NK-92 (cell line): ENCODE results near the gene MRPL49.
"Not testable (repeated sequence)": the region's sequence is repeated elsewhere in the genome, so short reads cannot be mapped to it uniquely, and the experiment has no call there.

Experiments used
- DNase-seq: peaks from one replicate; lab custom pipeline; 2025; ENCODE audit not compliant: unreplicated experiment; lab: John Stamatoyannopoulos, UW

Gene MRPL49

GRCh38 chr11:65132238-65132987, 10.3 kb downstream of the MRPL49 start:
- DNase-seq = no peak

GRCh38 chr11:65132988-65133700, 11.0 kb downstream of the MRPL49 start:
- no peak for DNase-seq

GRCh38 chr11:65133724-65134123, 11.6 kb downstream of the MRPL49 start:
- DNase-seq = no peak

- peak; percentile 34 for DNase-seq
These were observed 12.3 kb downstream of the MRPL49 start, which contains the start of gene SYVN1 for GRCh38 chr11:65134240-65134951. Gene SYVN1, minus strand, starts transcription at chr11:65134519. Its CDS starts 918 bp downstream, at chr11:65133601.

GRCh38 chr11:65134952-65135632, 13.0 kb downstream of the MRPL49 start:
- peak; percentile 65 for DNase-seq

GRCh38 chr11:65135633-65136145, 13.6 kb downstream of the MRPL49 start:
- DNase-seq = no peak

GRCh38 chr11:65136515-65137096, 14.5 kb downstream of the MRPL49 start:
- no peak for DNase-seq

- no peak for DNase-seq
These were observed 19.9 kb downstream of the MRPL49 start for GRCh38 chr11:65141896-65142494.

GRCh38 chr11:65147352-65148075, 25.4 kb downstream of the MRPL49 start:
- no peak for DNase-seq

- DNase-seq = no peak
These were observed 26.5 kb downstream of the MRPL49 start for GRCh38 chr11:65148657-65149056.

- not testable (repeated sequence) for DNase-seq
These were observed 28.0 kb downstream of the MRPL49 start for GRCh38 chr11:65150131-65150508.

GRCh38 chr11:65150509-65151299, 28.6 kb downstream of the MRPL49 start:
- no peak for DNase-seq

GRCh38 chr11:65151331-65151899, 29.3 kb downstream of the MRPL49 start:
- no peak for DNase-seq

GRCh38 chr11:65152122-65152521, 30.0 kb downstream of the MRPL49 start:
- DNase-seq = no peak

- no peak for DNase-seq
These were observed 34.1 kb downstream of the MRPL49 start for GRCh38 chr11:65156256-65156655.

GRCh38 chr11:65156926-65157325, 34.8 kb downstream of the MRPL49 start:
- DNase-seq = no peak

- no peak for DNase-seq
These were observed 35.2 kb downstream of the MRPL49 start for GRCh38 chr11:65157336-65157735.

- DNase-seq = no peak
These were observed 36.9 kb downstream of the MRPL49 start for GRCh38 chr11:65159012-65159411.
